Sigmoid colon (tissue), 3 donors: ENCODE results near the gene PDZRN3.
A peak's percentile ranks its signal among the peaks of the same experiment; 100 is the strongest.

Experiments used
- CTCF ChIP-seq, 4 experiments: fragments of 450-650 bp in 3 of 4; fragments of 200-600 bp in 1 of 4; IDR thresholded peaks; one replicate each; pipeline ENCODE4 v1.5.1; 2016 to 2019; ENCODE audit warnings: antibody characterized with exemption in 4 of 4, mild to moderate bottlenecking in 3 of 4, moderate library complexity in 2 of 4
- POLR2A ChIP-seq, 2 donors: fragments of 450-650 bp; IDR thresholded peaks; one replicate each; pipeline ENCODE4 v1.6.1; 2016; ENCODE audit warnings: antibody characterized with exemption in 2 of 2, mild to moderate bottlenecking in 2 of 2, moderate library complexity in 2 of 2

- TF ChIP-seq POLR2A (IDR thresholded peaks at IDR 0.05) = no peak
- TF ChIP-seq CTCF (IDR thresholded peaks at IDR 0.05) = peak in 2 of 4 experiments; percentile 18 to 30
Measured at GRCh38 chr3:73419179-73419803, 205.4 kb downstream of the PDZRN3 start.
